Mammary epithelial cell (primary cell): ENCODE results near the gene NOTCH4.

Experiments used
- CTCF ChIP-seq, 2 donors: IDR thresholded peaks in 1 of 2; conservative IDR thresholded peaks in 1 of 2; 2 replicates each; pipeline ENCODE4 v1.5.1; 2011 to 2012; ENCODE audit warnings: inconsistent platforms in 2 of 2, low read length in 2 of 2, mild to moderate bottlenecking in 2 of 2, control low read depth in 1 of 2, low read depth in 1 of 2; ENCODE audit not compliant: insufficient read depth in 1 of 2; ENCODE audit errors: extremely low read depth in 1 of 2
- EZH2 ChIP-seq: IDR thresholded peaks from 2 replicates; pipeline ENCODE4 v1.6.1; 2012; ENCODE audit warnings: low read length, inconsistent platforms, borderline replicate concordance

DNA sequence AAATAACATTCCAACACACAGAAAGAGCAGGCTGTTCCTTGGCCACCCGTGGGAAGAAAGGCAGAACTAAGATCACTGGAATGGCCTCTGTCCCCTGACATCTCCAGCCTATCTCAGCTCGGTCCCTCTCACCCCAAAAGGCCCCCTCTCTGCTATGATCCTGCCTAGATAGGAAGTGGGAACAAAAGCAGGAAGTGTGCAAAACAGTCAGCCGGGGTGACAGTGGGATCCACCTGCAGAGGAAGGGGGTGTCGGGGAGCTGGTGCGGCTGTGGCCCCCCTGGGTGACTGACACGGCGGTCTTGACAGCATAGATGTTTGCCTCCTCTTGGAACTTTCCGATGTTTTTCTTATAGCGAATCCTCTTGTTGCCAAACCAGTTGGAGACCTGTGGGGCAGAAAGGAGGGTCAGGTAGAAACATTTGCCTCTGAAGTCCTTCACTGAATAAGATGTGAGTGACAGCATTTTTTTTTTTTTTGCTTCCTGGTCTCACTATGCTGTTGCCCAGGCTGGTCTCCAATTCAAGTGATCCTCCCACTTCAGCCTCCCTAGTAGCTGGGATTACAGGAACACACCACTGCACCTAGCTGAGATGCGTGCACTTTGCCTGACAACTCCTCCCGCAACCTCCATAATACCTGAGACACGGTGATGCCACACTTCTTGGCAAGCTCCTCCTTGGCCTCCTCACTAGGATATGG is 36.7 kb downstream of the NOTCH4 start:
- TF ChIP-seq CTCF (conservative IDR thresholded peaks at IDR 0.05 in 1 of 2, IDR thresholded peaks at IDR 0.05 in 1 of 2; ENCODE audit: extremely low read depth in 1 of 2, insufficient read depth in 1 of 2, low read depth in 1 of 2, low read length in 2 of 2) (no peak), EZH2 (no peak)
